B cell (primary cell): ENCODE measurements around the gene EHD4.

Source experiments
- CTCF ChIP-seq: fragments of 200-600 bp; IDR thresholded peaks from one replicate; pipeline ENCODE4 v1.8.0; 2022; ENCODE audit warnings: antibody characterized with exemption, mild to moderate bottlenecking
- EZH2 ChIP-seq: IDR thresholded peaks from 2 replicates; pipeline ENCODE4 v1.6.1; 2012; ENCODE audit warnings: borderline replicate concordance, low read depth, mild to moderate bottlenecking, moderate library complexity, low read length; ENCODE audit not compliant: insufficient read depth, poor library complexity, severe bottlenecking

DNA sequence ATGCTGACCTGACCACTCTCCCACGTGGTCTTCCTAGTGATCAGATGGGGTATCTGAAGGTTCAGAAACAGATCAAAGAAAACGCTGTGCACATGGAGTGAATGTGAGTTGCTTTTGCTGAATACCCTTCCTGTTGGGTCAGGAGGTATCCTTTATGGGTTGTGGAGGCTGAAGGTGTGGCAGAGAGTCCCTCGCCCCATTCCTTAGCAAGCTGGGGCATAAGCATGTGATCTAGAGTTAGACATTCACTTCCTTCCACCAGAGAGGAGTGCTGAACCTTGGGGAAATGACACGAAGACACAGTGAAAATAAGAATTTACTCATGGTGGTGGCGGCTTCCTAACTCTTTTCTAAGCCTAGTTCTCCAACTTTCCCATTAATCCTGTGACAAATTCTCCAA lies 50.7 kb downstream of the EHD4 start:
- TF ChIP-seq CTCF (no peak), EZH2 (no peak)
